PC-9 (cell line): Measurements from ENCODE around the gene PAQR3. TPM values are rescaled to one million over a fixed set of nuclear protein-coding genes. Genes with fewer than 3 reads are reported as not detected.

Experiments
- BruUV-seq: library from RNA; stranded (reverse); fragments of 400-500 nt; replicated peaks from 2 replicates; lab custom pipeline; 2021; lab: Mats Ljungman, UMichigan
- CTCF ChIA-PET: fragments of 300-600 bp; sonication (Branson Sonifier 250); formaldehyde crosslinking; loops from one replicate; lab custom pipeline; 2022; ENCODE audit warnings: antibody characterized with exemption; lab: Charles Lee
- POLR2A ChIA-PET: fragments of 300-600 bp; sonication (Branson Sonifier 250); formaldehyde crosslinking; loops from one replicate; lab custom pipeline; 2022; ENCODE audit warnings: antibody characterized with exemption; ENCODE audit not compliant: unreplicated experiment; lab: Charles Lee
- DNase-seq, 2 experiments: peaks; one replicate each; pipeline versions ENCODE4 v3.0.0 to v3.0.0-alpha.2; 2015 to 2022; ENCODE audit warnings: mixed read lengths in 1 of 2
- H2AFZ ChIP-seq: fragments of 200-600 bp; sonication (generic); 2 replicates; pipeline ENCODE4 v1.8.1; 2017; ENCODE audit warnings: antibody characterized with exemption
- H3F3A ChIP-seq: fragments of 200-600 bp; sonication (generic); 2 replicates; pipeline ENCODE4 v1.8.1; 2017; ENCODE audit warnings: antibody characterized with exemption, mild to moderate bottlenecking, low read depth; ENCODE audit not compliant: insufficient read depth
- H3K27ac ChIP-seq: fragments of 200-600 bp; sonication (generic); 2 replicates; pipeline ENCODE4 v1.6.1; 2016; ENCODE audit warnings: mixed run types
- H3K27me3 ChIP-seq: fragments of 200-600 bp; sonication (generic); 2 replicates; pipeline ENCODE4 v1.6.1; 2016; ENCODE audit warnings: low read depth, mixed run types; ENCODE audit not compliant: insufficient read depth
- H3K36me3 ChIP-seq: fragments of 200-600 bp; sonication (generic); 2 replicates; pipeline ENCODE4 v1.6.1; 2016; ENCODE audit warnings: low read depth, mixed run types
- H3K4me1 ChIP-seq: fragments of 200-600 bp; sonication (generic); replicated peaks from 2 replicates; pipeline ENCODE4 v1.6.1; 2016; ENCODE audit warnings: mixed run types; ENCODE audit not compliant: insufficient read depth
- H3K4me2 ChIP-seq: fragments of 200-600 bp; sonication (generic); 2 replicates; pipeline ENCODE4 v1.6.1; 2017; ENCODE audit warnings: mixed run types
- H3K4me3 ChIP-seq: fragments of 200-600 bp; sonication (generic); 2 replicates; pipeline ENCODE4 v1.6.1; 2016; ENCODE audit warnings: mixed run types
- H3K79me2 ChIP-seq: fragments of 200-600 bp; sonication (generic); 2 replicates; pipeline ENCODE4 v1.6.1; 2017; ENCODE audit warnings: low read depth, mixed run types
- H3K9me2 ChIP-seq: fragments of 200-600 bp; sonication (generic); 2 replicates; pipeline ENCODE4 v1.8.1; 2017; ENCODE audit warnings: mild to moderate bottlenecking; ENCODE audit not compliant: insufficient read depth
- H3K9me3 ChIP-seq: fragments of 200-600 bp; sonication (generic); 2 replicates; pipeline ENCODE4 v1.8.1; 2016; ENCODE audit warnings: low read depth; ENCODE audit not compliant: insufficient read depth
- H4K20me1 ChIP-seq: fragments of 200-600 bp; sonication (generic); 2 replicates; pipeline ENCODE4 v1.8.1; 2017; ENCODE audit not compliant: insufficient read depth
- CTCF ChIP-seq: fragments of 200-600 bp; sonication (generic); conservative IDR thresholded peaks from 2 replicates; pipeline ENCODE4 v1.6.1; 2017; ENCODE audit warnings: mixed run types, antibody characterized with exemption, mild to moderate bottlenecking, moderate library complexity
- EZH2 ChIP-seq: fragments of 200-600 bp; sonication (generic); IDR thresholded peaks from 2 replicates; pipeline ENCODE4 v1.8.0; 2017; ENCODE audit warnings: antibody characterized with exemption, low read depth
- intact Hi-C: fragments of 100-400 bp; cut with micrococcal nuclease; formaldehyde crosslinking; loops from one replicate; pipeline ENCODE4 v1.10.0; 2022; ENCODE audit not compliant: unreplicated experiment
- total RNA-seq: library from RNA; stranded (reverse); gene quantifications from 2 replicates; pipeline ENCODE4 v1.2.3, GENCODE V29; 2021

PAQR3 gene
- total RNA-seq, 1 experiment from 2014 or later, result 11.0 TPM

- ChIA-PET CTCF (no interaction called here), POLR2A (no interaction called here)
- no peak overlapping the region for H3K4me3 ChIP-seq
- H3K36me3 ChIP-seq, result no peaks in the 10 kb centered on the region
- TF ChIP-seq EZH2 (no peak), CTCF (no peak)
- no peak overlapping the region for H2AFZ ChIP-seq
- no peaks in the 10 kb centered on the region for H3K9me3 ChIP-seq
- H3K27me3 ChIP-seq, result no peaks in the 10 kb centered on the region
- H3K27ac ChIP-seq, result no peak overlapping the region
- H3K4me1 ChIP-seq, result no peaks in the 10 kb centered on the region
- no TSS peak for BruUV-seq
- H3F3A ChIP-seq, result no peaks in the 10 kb centered on the region
- intact Hi-C loops, result no loop called here
- DNase-seq, result no peak
- H3K4me2 ChIP-seq, result no peak overlapping the region
- no peaks in the 10 kb centered on the region for H3K9me2 ChIP-seq
- H4K20me1 ChIP-seq, result no peaks in the 10 kb centered on the region
- H3K79me2 ChIP-seq, result no peaks in the 10 kb centered on the region
Observed at GRCh38 chr4:78904143-78904542, 35.1 kb downstream of the PAQR3 start.

GRCh38 chr4:78902298-78902697 is 36.9 kb downstream of the PAQR3 start:
- Histone ChIP-seq H3K79me2 (no peaks in the 10 kb centered on the region), H3K36me3 (no peaks in the 10 kb centered on the region), H3K27ac (no peak overlapping the region), H3K4me2 (no peak overlapping the region), H3K27me3 (no peaks in the 10 kb centered on the region), H4K20me1 (no peaks in the 10 kb centered on the region), H3K4me3 (no peak overlapping the region), H3K4me1 (no peaks in the 10 kb centered on the region), H3F3A (no peaks in the 10 kb centered on the region), H2AFZ (no peak overlapping the region), H3K9me2 (no peaks in the 10 kb centered on the region), H3K9me3 (no peaks in the 10 kb centered on the region)
- intact Hi-C loops, result no loop called here
- POLR2A ChIA-PET, result no interaction called here
- TF ChIP-seq CTCF (no peak), EZH2 (no peak)
- no TSS peak for BruUV-seq
- DNase-seq, result no peak
- CTCF ChIA-PET, result no interaction called here

GRCh38 chr4:78901882-78902281 is 37.4 kb downstream of the PAQR3 start:
- Histone ChIP-seq H3K4me1 (no peaks in the 10 kb centered on the region), H3K36me3 (no peaks in the 10 kb centered on the region), H3K79me2 (no peaks in the 10 kb centered on the region), H3K27ac (no peak overlapping the region), H3K27me3 (no peaks in the 10 kb centered on the region), H3F3A (no peaks in the 10 kb centered on the region), H4K20me1 (no peaks in the 10 kb centered on the region), H2AFZ (no peak overlapping the region), H3K4me2 (no peak overlapping the region), H3K9me2 (no peaks in the 10 kb centered on the region), H3K9me3 (no peaks in the 10 kb centered on the region), H3K4me3 (no peak overlapping the region)
- DNase-seq, result no peak
- ChIA-PET POLR2A (no interaction called here), CTCF (no interaction called here)
- TF ChIP-seq EZH2 (no peak), CTCF (no peak)
- intact Hi-C loops, result no loop called here
- no TSS peak for BruUV-seq
